Right lobe of liver (tissue), 6 donors: Measurements from ENCODE around the gene NDST4. TPM values are rescaled to one million over a fixed set of nuclear protein-coding genes. Genes with fewer than 3 reads are reported as not detected.

Source experiments
- ATAC-seq, 4 donors: fragments of 200-7000 bp; cut with Tn5 transposase; one replicate each; pipeline ENCODE4 v1.9.1; 2020; ENCODE audit warnings: mild to moderate bottlenecking in 4 of 4, moderate library complexity in 4 of 4
- DNase-seq, 3 donors: peaks; one replicate each; pipeline ENCODE4 v3.0.0-alpha.2; 2020
- H3K27ac ChIP-seq, 3 donors: fragments of 200-600 bp; one replicate each; pipeline ENCODE4 v1.8.0; 2022
- H3K27me3 ChIP-seq, 2 donors: fragments of 200-600 bp; one replicate each; pipeline ENCODE4 v1.8.0; 2022
- H3K36me3 ChIP-seq, 4 donors: fragments of 200-600 bp; sonication (generic) in 1 of 4; one replicate each; pipeline versions ENCODE4 v1.5.1 to v1.8.0; 2017 to 2022; ENCODE audit warnings: control low read depth in 1 of 4
- H3K4me1 ChIP-seq, 4 donors: fragments of 200-600 bp; sonication (generic) in 1 of 4; one replicate each; pipeline versions ENCODE4 v1.5.1 to v1.8.0; 2017 to 2022; ENCODE audit warnings: control low read depth in 1 of 4
- H3K4me3 ChIP-seq, 3 donors: fragments of 200-600 bp; one replicate each; pipeline ENCODE4 v1.8.0; 2022
- H3K9me3 ChIP-seq, 4 donors: fragments of 200-600 bp; sonication (generic) in 1 of 4; one replicate each; pipeline versions ENCODE4 v1.5.1 to v1.8.0; 2017 to 2022; ENCODE audit warnings: control low read depth in 1 of 4
- CTCF ChIP-seq, 4 donors: fragments of 200-600 bp in 3 of 4; fragments of 450-650 bp in 1 of 4; IDR thresholded peaks; one replicate each; pipeline versions ENCODE4 v1.5.1 to v1.8.0; 2016 to 2022; ENCODE audit warnings: antibody characterized with exemption in 4 of 4, mild to moderate bottlenecking in 2 of 4
- POLR2A ChIP-seq: fragments of 450-650 bp; IDR thresholded peaks from one replicate; pipeline ENCODE4 v1.6.1; 2017; ENCODE audit warnings: antibody characterized with exemption, mild to moderate bottlenecking
- WGBS: methylation state at CpG from one replicate; pipeline ENCODE4 v1.1.6; 2018; ENCODE audit warnings: low coverage, low lambda C conversion rate; ENCODE audit not compliant: insufficient coverage; ENCODE audit errors: missing lambda C conversion rate; 5-methylcytosine and 5-hydroxymethylcytosine counted together
- intact Hi-C, 2 donors: fragments of 100-400 bp; cut with DNase I; formaldehyde crosslinking; loops; one replicate each; pipeline versions ENCODE4 v1.11.2 to v1.14.1; 2022
- total RNA-seq, 6 experiments: library from RNA; depleted of rRNA in 2 of 6; stranded (reverse); fragments of >200 nt in 2 of 6; fragmentation: NEBNext Ultra II Directional in 3 of 6; extraction: Animal tissue kit (Norgen Biotek cat#: 25700) in 3 of 6; gene quantifications; one replicate each; pipeline versions ENCODE4 v1.1.0 to v1.2.4, GENCODE V29; 2016 to 2023
- donor health status: DM: no; HTN: yes; CAD: no.
- donor health status: DM: no; HTN: no; CAD: no.
- donor health status: DM: no; HTN: no; CAD: no.
- donor health status: DM: no; HTN: yes; CAD: no.
- donor health status: DM: no; HTN: yes; CAD: no.

NDST4 gene
- total RNA-seq, 6 experiments from 2014 or later: not detected

- Histone ChIP-seq H3K4me1 (no peaks in the 10 kb centered on the region), H3K9me3 (no peaks in the 10 kb centered on the region), H3K4me3 (no peak overlapping the region), H3K27ac (no peak overlapping the region), H3K36me3 (no peaks in the 10 kb centered on the region), H3K27me3 (no peaks in the 10 kb centered on the region)
- ATAC-seq: no peak
- WGBS: 67% methylated on average over 5 of the region's 5 CpGs
- intact Hi-C loops: no loop called here
- TF ChIP-seq CTCF (IDR thresholded peaks at IDR 0.05) (no peak), POLR2A (no peak)
- DNase-seq: no peak
These were observed 321.4 kb downstream of the NDST4 start for GRCh38 chr4:114791976-114792375.

- Histone ChIP-seq H3K4me1 (no peaks in the 10 kb centered on the region), H3K4me3 (no peak overlapping the region), H3K9me3 (no peaks in the 10 kb centered on the region), H3K36me3 (no peaks in the 10 kb centered on the region), H3K27me3 (no peaks in the 10 kb centered on the region), H3K27ac (no peak overlapping the region)
- TF ChIP-seq POLR2A (no peak), CTCF (IDR thresholded peaks at IDR 0.05) (no peak)
- ATAC-seq: no peak
- DNase-seq: no peak
- intact Hi-C loops: no loop called here
These were observed 327.9 kb downstream of the NDST4 start for GRCh38 chr4:114785570-114785969.

GRCh38 chr4:114783215-114783595 is 330.2 kb downstream of the NDST4 start:
- no peak for TF ChIP-seq CTCF (IDR thresholded peaks at IDR 0.05)
- no peak for TF ChIP-seq POLR2A
- Histone ChIP-seq H3K9me3 (no peaks in the 10 kb centered on the region), H3K36me3 (no peaks in the 10 kb centered on the region), H3K4me3 (no peak overlapping the region), H3K27me3 (no peaks in the 10 kb centered on the region), H3K4me1 (no peaks in the 10 kb centered on the region), H3K27ac (no peak overlapping the region)
- ATAC-seq (no peak), DNase-seq (no peak)
- WGBS: 44% methylated on average over 3 of the region's 3 CpGs
- intact Hi-C loops: no loop called here

GRCh38 chr4:114782415-114783214 is 330.8 kb downstream of the NDST4 start:
- no peak overlapping the region for H3K4me3 ChIP-seq
- no peaks in the 10 kb centered on the region for H3K27me3 ChIP-seq
- no peaks in the 10 kb centered on the region for H3K9me3 ChIP-seq
- no peak for DNase-seq
- 42% methylated on average over 6 of the region's 6 CpGs for WGBS
- intact Hi-C loops: no loop called here
- TF ChIP-seq POLR2A (no peak), CTCF (IDR thresholded peaks at IDR 0.05) (no peak)
- no peaks in the 10 kb centered on the region for H3K4me1 ChIP-seq
- ATAC-seq: no peak
- no peaks in the 10 kb centered on the region for H3K36me3 ChIP-seq
- H3K27ac ChIP-seq: no peak overlapping the region
